A549 (cell line): ENCODE data around the gene CPPED1.

Experiments used
- CEBPB ChIP-seq, 2 experiments: fragments of >200 bp in 1 of 2; sonication (Bioruptor Twin) in 1 of 2; formaldehyde crosslinking in 1 of 2; IDR thresholded peaks; 2 replicates each; pipeline ENCODE4 v1.6.1; 2012 to 2016
- EP300 ChIP-seq, 2 experiments: fragments of >200 bp; sonication (Bioruptor Twin); formaldehyde crosslinking; IDR thresholded peaks; 2 replicates in 1 of 2; 3 replicates in 1 of 2; pipeline ENCODE4 v1.6.1; 2016 to 2017
- ESRRA ChIP-seq: fragments of 150-350 bp; IDR thresholded peaks from 2 replicates; pipeline ENCODE4 v1.6.1; 2014; ENCODE audit warnings: mild to moderate bottlenecking, low read length, borderline replicate concordance
- JUN ChIP-seq, 2 experiments: fragments of >200 bp; sonication (Bioruptor Twin); formaldehyde crosslinking; IDR thresholded peaks; 2 replicates in 1 of 2; 3 replicates in 1 of 2; pipeline ENCODE4 v1.6.1; 2016 to 2017
- KDM1A ChIP-seq: fragments of 200-600 bp; sonication (generic); IDR thresholded peaks from 2 replicates; pipeline ENCODE4 v1.6.1; 2016; ENCODE audit warnings: low read depth, mild to moderate bottlenecking
- NPAS2 ChIP-seq: fragments of 250-450 bp; sonication (Bioruptor Pico); IDR thresholded peaks from 2 replicates; pipeline ENCODE4 v1.8.0; 2022; ENCODE audit warnings: mild to moderate bottlenecking, moderate library complexity, borderline replicate concordance
- POLR2A ChIP-seq: IDR thresholded peaks from 2 replicates; pipeline ENCODE4 v1.6.1; 2012; ENCODE audit warnings: mild to moderate bottlenecking, low read length
- RAD21 ChIP-seq, 2 experiments: fragments of >200 bp in 1 of 2; sonication (Bioruptor Twin) in 1 of 2; formaldehyde crosslinking in 1 of 2; IDR thresholded peaks in 1 of 2; conservative IDR thresholded peaks in 1 of 2; 2 replicates in 1 of 2; 3 replicates in 1 of 2; pipeline ENCODE4 v1.6.1; 2012 to 2018; ENCODE audit warnings: inconsistent platforms in 1 of 2
- RNF2 ChIP-seq: fragments of 200-600 bp; sonication (generic); IDR thresholded peaks from 2 replicates; pipeline ENCODE4 v1.6.1; 2016; ENCODE audit warnings: low read depth, mild to moderate bottlenecking, antibody characterized with exemption, moderate library complexity, borderline replicate concordance
- SMC3 ChIP-seq: fragments of >200 bp; sonication (Bioruptor Twin); formaldehyde crosslinking; IDR thresholded peaks from 3 replicates; pipeline ENCODE4 v1.6.1; 2018; ENCODE audit warnings: inconsistent platforms
- ZSCAN20 ChIP-seq: fragments of 250-450 bp; sonication (Bioruptor Pico); IDR thresholded peaks from 2 replicates; pipeline ENCODE4 v1.8.0; 2022; ENCODE audit warnings: mild to moderate bottlenecking, moderate library complexity
- TF ChIP-seq, protein P1 (sequence below): fragments of >200 bp; sonication (Bioruptor Twin); formaldehyde crosslinking; IDR thresholded peaks from 3 replicates; pipeline ENCODE4 v1.5.1; 2016
- TF ChIP-seq, protein P2 (sequence below): IDR thresholded peaks from 2 replicates; pipeline ENCODE4 v1.6.1; 2012
- TF ChIP-seq, protein P3 (sequence below): fragments of 200-600 bp; sonication (generic); IDR thresholded peaks from 2 replicates; pipeline ENCODE4 v1.6.1; 2016; ENCODE audit warnings: antibody characterized with exemption, mild to moderate bottlenecking, moderate library complexity

DNA sequence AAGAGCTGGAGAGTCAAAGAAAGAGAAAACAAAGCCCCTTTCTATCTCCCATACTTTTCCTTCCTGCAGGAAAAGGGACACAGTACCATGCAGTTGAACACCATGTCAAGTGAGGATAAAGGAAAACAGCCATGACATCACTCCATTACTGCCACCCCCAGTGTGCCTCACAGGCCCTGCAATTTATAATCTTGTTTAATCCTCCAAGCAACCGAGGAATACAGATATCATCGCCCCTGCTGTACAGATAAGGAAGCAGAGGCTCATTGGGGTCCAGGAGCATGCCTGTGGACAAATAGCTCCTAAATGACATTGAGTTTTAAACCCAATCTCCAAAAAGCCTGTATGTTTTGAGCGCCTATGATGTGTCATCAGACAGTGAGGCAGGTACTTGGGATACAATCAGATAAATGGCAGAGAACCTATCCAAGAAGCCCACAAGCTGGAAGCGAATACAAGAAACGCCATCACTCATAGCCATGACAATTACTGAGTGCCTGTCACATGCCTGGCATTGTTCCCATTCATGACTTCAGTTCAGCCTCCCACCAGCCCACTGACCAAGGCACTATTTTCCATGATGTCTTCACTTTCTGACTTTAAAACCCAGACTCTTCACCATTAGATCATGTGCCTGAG lies 45.5 kb downstream of the CPPED1 start:
- TF ChIP-seq CEBPB (IDR thresholded peaks at IDR 0.05) (no peak), RAD21 (conservative IDR thresholded peaks at IDR 0.05 in 1 of 2, IDR thresholded peaks at IDR 0.05 in 1 of 2) (no peak), POLR2A (no peak), EP300 (IDR thresholded peaks at IDR 0.05) (no peak), NPAS2 (no peak), JUN (IDR thresholded peaks at IDR 0.05) (no peak), RNF2 (no peak), SMC3 (no peak), ESRRA (no peak), KDM1A (no peak), ZSCAN20 (CRISPR knock-in tag) (no peak)
- TF ChIP-seq, protein P1, sequence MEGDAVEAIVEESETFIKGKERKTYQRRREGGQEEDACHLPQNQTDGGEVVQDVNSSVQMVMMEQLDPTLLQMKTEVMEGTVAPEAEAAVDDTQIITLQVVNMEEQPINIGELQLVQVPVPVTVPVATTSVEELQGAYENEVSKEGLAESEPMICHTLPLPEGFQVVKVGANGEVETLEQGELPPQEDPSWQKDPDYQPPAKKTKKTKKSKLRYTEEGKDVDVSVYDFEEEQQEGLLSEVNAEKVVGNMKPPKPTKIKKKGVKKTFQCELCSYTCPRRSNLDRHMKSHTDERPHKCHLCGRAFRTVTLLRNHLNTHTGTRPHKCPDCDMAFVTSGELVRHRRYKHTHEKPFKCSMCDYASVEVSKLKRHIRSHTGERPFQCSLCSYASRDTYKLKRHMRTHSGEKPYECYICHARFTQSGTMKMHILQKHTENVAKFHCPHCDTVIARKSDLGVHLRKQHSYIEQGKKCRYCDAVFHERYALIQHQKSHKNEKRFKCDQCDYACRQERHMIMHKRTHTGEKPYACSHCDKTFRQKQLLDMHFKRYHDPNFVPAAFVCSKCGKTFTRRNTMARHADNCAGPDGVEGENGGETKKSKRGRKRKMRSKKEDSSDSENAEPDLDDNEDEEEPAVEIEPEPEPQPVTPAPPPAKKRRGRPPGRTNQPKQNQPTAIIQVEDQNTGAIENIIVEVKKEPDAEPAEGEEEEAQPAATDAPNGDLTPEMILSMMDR: no peak
- TF ChIP-seq, protein P2, sequence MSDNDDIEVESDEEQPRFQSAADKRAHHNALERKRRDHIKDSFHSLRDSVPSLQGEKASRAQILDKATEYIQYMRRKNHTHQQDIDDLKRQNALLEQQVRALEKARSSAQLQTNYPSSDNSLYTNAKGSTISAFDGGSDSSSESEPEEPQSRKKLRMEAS: no peak
- TF ChIP-seq, protein P3, sequence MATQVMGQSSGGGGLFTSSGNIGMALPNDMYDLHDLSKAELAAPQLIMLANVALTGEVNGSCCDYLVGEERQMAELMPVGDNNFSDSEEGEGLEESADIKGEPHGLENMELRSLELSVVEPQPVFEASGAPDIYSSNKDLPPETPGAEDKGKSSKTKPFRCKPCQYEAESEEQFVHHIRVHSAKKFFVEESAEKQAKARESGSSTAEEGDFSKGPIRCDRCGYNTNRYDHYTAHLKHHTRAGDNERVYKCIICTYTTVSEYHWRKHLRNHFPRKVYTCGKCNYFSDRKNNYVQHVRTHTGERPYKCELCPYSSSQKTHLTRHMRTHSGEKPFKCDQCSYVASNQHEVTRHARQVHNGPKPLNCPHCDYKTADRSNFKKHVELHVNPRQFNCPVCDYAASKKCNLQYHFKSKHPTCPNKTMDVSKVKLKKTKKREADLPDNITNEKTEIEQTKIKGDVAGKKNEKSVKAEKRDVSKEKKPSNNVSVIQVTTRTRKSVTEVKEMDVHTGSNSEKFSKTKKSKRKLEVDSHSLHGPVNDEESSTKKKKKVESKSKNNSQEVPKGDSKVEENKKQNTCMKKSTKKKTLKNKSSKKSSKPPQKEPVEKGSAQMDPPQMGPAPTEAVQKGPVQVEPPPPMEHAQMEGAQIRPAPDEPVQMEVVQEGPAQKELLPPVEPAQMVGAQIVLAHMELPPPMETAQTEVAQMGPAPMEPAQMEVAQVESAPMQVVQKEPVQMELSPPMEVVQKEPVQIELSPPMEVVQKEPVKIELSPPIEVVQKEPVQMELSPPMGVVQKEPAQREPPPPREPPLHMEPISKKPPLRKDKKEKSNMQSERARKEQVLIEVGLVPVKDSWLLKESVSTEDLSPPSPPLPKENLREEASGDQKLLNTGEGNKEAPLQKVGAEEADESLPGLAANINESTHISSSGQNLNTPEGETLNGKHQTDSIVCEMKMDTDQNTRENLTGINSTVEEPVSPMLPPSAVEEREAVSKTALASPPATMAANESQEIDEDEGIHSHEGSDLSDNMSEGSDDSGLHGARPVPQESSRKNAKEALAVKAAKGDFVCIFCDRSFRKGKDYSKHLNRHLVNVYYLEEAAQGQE: no peak
